A673 (cell line): ENCODE data around the gene NCAN. TPM values are rescaled to one million over a fixed set of nuclear protein-coding genes. Genes with fewer than 3 reads are reported as not detected.

Experiments
- BruUV-seq: library from RNA; stranded (reverse); fragments of 400-500 nt; replicated peaks from 2 replicates; lab custom pipeline; 2021; lab: Mats Ljungman, UMichigan
- CTCF ChIA-PET: fragments of 300-600 bp; sonication (Branson Sonifier 250); formaldehyde crosslinking; loops from one replicate; lab custom pipeline; 2022; ENCODE audit warnings: antibody characterized with exemption; lab: Charles Lee
- POLR2A ChIA-PET: fragments of 300-600 bp; sonication (Branson Sonifier 250); formaldehyde crosslinking; loops from one replicate; lab custom pipeline; 2022; ENCODE audit warnings: antibody characterized with exemption; ENCODE audit not compliant: low non-redundant PET; lab: Charles Lee
- DNase-seq: peaks from one replicate; pipeline ENCODE4 v3.0.0-alpha.2; 2015; ENCODE audit warnings: low spot score
- H3K27ac ChIP-seq: fragments of 200-600 bp; sonication (generic); 2 replicates; pipeline ENCODE4 v1.5.1; 2016; ENCODE audit warnings: mixed run types, low read depth, mild to moderate bottlenecking, mixed read lengths, antibody characterized with exemption, low read length; ENCODE audit not compliant: poor library complexity, severe bottlenecking
- H3K27me3 ChIP-seq: fragments of 200-600 bp; sonication (generic); replicated peaks from 2 replicates; pipeline ENCODE4 v1.6.1; 2017; ENCODE audit warnings: mixed run types, low read depth, mild to moderate bottlenecking, mixed read lengths, antibody characterized with exemption, low read length; ENCODE audit not compliant: insufficient read depth, poor library complexity
- H3K36me3 ChIP-seq: fragments of 200-600 bp; sonication (generic); 2 replicates; pipeline ENCODE4 v1.6.1; 2016; ENCODE audit warnings: mixed run types, mild to moderate bottlenecking, mixed read lengths, antibody characterized with exemption, low read length; ENCODE audit not compliant: insufficient read depth, poor library complexity, severe bottlenecking
- H3K4me1 ChIP-seq: fragments of 200-600 bp; sonication (generic); 2 replicates; pipeline ENCODE4 v1.6.1; 2017; ENCODE audit warnings: mixed run types, mild to moderate bottlenecking, mixed read lengths, antibody characterized with exemption, low read length; ENCODE audit not compliant: insufficient read depth, poor library complexity, severe bottlenecking
- H3K4me3 ChIP-seq: fragments of 200-600 bp; sonication (generic); 2 replicates; pipeline ENCODE4 v1.5.1; 2016; ENCODE audit warnings: low read depth, mixed run types, mild to moderate bottlenecking, mixed read lengths, low read length; ENCODE audit not compliant: poor library complexity, severe bottlenecking
- H3K9me3 ChIP-seq: fragments of 200-600 bp; sonication (generic); 2 replicates; pipeline ENCODE4 v1.6.1; 2016; ENCODE audit warnings: mixed run types, low read depth, mild to moderate bottlenecking, mixed read lengths, antibody characterized with exemption, low read length; ENCODE audit not compliant: poor library complexity, severe bottlenecking
- EZH2 ChIP-seq: fragments of 200-600 bp; sonication (generic); IDR thresholded peaks from 2 replicates; pipeline ENCODE4 v1.6.1; 2017; ENCODE audit warnings: borderline replicate concordance, low read depth, mild to moderate bottlenecking, mixed read lengths, antibody characterized with exemption, low read length; ENCODE audit not compliant: poor library complexity, severe bottlenecking
- intact Hi-C: fragments of 100-400 bp; cut with micrococcal nuclease; formaldehyde crosslinking; loops from one replicate; pipeline ENCODE4 v1.10.0; 2022; ENCODE audit not compliant: unreplicated experiment
- total RNA-seq: library from RNA; stranded (reverse); gene quantifications from 2 replicates; pipeline ENCODE4 v1.2.3, GENCODE V29; 2021
- TF ChIP-seq, protein P1 (sequence below): fragments of 300-800, 200-600 bp; sonication (generic); conservative IDR thresholded peaks from 2 replicates; pipeline ENCODE4 v1.5.1; 2017; ENCODE audit warnings: low read depth, mild to moderate bottlenecking, antibody characterized with exemption, low read length, moderate library complexity, mixed read lengths

The NCAN gene
- total RNA-seq, 1 experiment from 2014 or later, result not detected

DNA sequence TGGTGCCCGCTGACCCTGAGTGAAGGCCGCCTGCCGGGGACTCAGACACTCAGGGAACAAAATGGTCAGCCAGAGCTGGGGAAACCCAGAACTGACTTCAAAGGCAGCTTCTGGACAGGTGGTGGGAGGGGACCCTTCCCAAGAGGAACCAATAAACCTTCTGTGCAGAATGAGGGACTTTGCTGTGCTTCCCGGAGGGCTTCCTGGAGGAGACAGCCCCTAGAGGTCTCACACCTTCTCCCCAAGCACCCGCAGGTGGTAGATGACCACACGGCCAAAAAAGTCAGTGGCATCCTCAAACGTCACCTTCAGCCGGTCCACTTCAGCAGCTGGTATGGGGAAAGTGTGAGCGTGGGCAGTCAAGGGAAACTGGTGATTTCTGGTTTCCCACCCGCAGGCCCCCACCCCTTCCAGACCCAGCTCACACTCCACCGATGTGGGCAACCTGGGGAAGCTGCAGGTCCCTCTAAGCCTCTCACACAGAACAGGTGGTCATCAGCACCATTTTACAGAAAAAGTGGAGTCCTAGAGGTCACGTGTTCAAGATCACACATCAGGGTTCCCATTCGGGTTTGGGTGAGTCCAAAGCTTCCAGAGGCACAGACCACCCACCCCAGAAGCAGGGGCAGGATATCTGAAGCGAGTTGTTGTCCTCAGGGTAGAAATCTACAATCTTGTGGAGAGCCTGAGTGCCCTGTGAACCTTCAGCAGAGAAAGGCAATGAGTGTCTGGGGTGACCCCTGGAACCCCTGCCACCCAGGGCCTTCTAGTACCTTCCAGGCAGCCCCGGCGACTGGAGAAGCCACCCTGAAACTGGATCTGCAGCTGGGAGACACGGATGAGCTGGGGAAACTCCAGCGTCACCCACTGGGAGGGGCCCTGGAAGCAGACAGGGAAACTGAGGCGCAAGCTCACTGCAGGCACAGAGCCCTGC, 9.8 kb upstream of the NCAN start:
- TF ChIP-seq, protein P1, sequence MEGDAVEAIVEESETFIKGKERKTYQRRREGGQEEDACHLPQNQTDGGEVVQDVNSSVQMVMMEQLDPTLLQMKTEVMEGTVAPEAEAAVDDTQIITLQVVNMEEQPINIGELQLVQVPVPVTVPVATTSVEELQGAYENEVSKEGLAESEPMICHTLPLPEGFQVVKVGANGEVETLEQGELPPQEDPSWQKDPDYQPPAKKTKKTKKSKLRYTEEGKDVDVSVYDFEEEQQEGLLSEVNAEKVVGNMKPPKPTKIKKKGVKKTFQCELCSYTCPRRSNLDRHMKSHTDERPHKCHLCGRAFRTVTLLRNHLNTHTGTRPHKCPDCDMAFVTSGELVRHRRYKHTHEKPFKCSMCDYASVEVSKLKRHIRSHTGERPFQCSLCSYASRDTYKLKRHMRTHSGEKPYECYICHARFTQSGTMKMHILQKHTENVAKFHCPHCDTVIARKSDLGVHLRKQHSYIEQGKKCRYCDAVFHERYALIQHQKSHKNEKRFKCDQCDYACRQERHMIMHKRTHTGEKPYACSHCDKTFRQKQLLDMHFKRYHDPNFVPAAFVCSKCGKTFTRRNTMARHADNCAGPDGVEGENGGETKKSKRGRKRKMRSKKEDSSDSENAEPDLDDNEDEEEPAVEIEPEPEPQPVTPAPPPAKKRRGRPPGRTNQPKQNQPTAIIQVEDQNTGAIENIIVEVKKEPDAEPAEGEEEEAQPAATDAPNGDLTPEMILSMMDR, result no peak
- TF ChIP-seq EZH2, result no peak
- peaks cover 10% of the 10 kb centered on the region for H3K4me1 ChIP-seq
- H3K4me3 ChIP-seq, result peak overlapping the region; percentile 68
- ChIA-PET CTCF (no interaction called here), POLR2A (no interaction called here)
- peaks cover 20% of the 10 kb centered on the region for H3K36me3 ChIP-seq
- no peaks in the 10 kb centered on the region for H3K27me3 ChIP-seq
- peak overlapping the region; percentile 89 for H3K27ac ChIP-seq
- intact Hi-C loops, result no loop called here
- DNase-seq, result no peak
- no TSS peak for BruUV-seq
- no peaks in the 10 kb centered on the region for H3K9me3 ChIP-seq

DNA sequence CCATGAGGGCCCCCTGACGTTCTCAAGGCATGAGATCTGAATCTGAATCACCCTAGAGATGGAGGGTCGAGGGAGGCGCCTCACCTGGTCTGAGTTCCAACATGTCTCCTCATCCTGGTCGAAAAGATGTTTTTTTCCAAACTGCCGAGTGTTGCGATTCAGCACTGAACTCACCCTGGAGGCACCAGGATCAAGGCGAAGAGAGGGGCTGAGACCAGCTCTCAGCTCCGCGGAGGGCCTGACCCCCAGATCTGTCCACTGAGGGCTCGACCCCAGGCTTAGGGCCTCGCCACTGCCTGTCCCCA, 9.1 kb upstream of the NCAN start:
- no peak for DNase-seq
- ChIA-PET CTCF (no interaction called here), POLR2A (interaction anchor here (0.8 kb wide), 1 partner anchor 12 kb away, joined by 7 read pairs; no protein-coding TSS in a partner anchor)
- Histone ChIP-seq H3K27me3 (no peaks in the 10 kb centered on the region), H3K4me3 (peak overlapping the region; percentile 68), H3K36me3 (peaks cover 16% of the 10 kb centered on the region), H3K27ac (peak overlapping the region; percentile 89), H3K4me1 (peaks cover 10% of the 10 kb centered on the region), H3K9me3 (no peaks in the 10 kb centered on the region)
- intact Hi-C loops, result no loop called here
- TF ChIP-seq, protein P1, result no peak
- TF ChIP-seq EZH2, result no peak
- BruUV-seq, result no TSS peak

DNA sequence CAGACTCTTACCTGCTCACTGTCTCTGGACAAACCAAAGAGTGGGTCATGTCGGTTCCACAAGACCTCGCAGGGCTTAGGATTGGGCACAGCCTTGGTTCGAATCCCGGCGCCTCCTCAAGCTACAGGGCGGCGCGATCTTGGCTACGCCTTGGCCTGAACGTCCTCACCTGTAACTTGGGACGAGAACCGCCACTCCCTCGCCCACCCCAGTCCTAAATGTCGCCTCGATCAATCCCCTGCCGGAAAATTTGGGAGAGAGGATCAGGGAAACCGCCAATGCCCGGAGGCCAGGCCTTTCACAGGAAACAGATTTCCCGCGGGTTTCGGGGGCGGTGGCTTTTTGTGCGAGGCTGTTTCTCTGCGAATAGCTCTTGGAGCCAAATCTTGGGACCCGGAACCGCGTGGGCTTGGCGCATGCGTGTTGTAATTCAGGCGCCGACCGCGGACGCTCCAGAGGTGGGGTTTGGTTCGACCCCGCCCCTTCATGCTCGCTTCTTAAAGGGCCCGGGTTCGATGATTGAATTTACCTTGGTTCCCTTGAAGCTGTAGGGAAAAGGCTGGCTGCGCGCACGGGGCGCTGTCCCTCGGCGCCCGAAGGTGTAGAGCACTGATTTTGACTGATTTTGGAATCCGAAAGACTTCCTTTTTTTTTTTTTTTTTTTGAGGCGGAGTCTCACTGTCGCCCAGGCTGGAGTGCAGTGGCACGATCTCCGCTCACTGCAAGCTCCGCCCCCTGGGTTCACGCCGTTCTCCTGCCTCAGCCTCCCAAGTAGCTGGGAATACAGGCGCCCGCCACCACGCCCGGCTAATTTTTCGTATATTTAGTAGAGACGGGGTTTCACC, 8.5 kb upstream of the NCAN start, which contains the start of gene NR2C2AP:
Gene NR2C2AP, minus strand, starts transcription at position 403 of the 845 bp plus-strand sequence. Its CDS starts 354 bp downstream, at position 49.
- TSS peak; percentile 89 for BruUV-seq

More for the DNA sequence above, 8.5 kb upstream of the NCAN start, which contains the start of gene NR2C2AP:
- TF ChIP-seq, protein P1, result no peak
- TF ChIP-seq EZH2, result no peak
- Histone ChIP-seq H3K4me1 (peaks cover 10% of the 10 kb centered on the region), H3K27me3 (no peaks in the 10 kb centered on the region), H3K4me3 (peak within 1 kb of the TSS; percentile 68), H3K36me3 (peaks cover 13% of the 10 kb centered on the region), H3K9me3 (no peaks in the 10 kb centered on the region), H3K27ac (peak within 1 kb of the TSS; percentile 89)
- DNase-seq, result peak; percentile 96
- intact Hi-C loops, result no loop called here
- ChIA-PET POLR2A (interaction anchor here (0.8 kb wide), 1 partner anchor 11 kb away, joined by 7 read pairs; no protein-coding TSS in a partner anchor), CTCF (interaction anchor here (0.7 kb wide), 1 partner anchor 12 kb away, joined by 13 read pairs; the partner anchor contains the start of gene BORCS8)
